Neural progenitor cell (in vitro differentiated cells): Measurements from ENCODE around the gene EHD4.

Experiments used
- CTCF ChIP-seq: fragments of 200-600 bp; sonication (generic); IDR thresholded peaks from 2 replicates; pipeline ENCODE4 v1.5.1; 2017; ENCODE audit warnings: antibody characterized with exemption, mild to moderate bottlenecking
- EZH2 ChIP-seq: fragments of 200-600 bp; sonication (generic); IDR thresholded peaks from 2 replicates; pipeline ENCODE4 v1.6.1; 2017; ENCODE audit warnings: antibody characterized with exemption, mild to moderate bottlenecking, moderate library complexity

DNA sequence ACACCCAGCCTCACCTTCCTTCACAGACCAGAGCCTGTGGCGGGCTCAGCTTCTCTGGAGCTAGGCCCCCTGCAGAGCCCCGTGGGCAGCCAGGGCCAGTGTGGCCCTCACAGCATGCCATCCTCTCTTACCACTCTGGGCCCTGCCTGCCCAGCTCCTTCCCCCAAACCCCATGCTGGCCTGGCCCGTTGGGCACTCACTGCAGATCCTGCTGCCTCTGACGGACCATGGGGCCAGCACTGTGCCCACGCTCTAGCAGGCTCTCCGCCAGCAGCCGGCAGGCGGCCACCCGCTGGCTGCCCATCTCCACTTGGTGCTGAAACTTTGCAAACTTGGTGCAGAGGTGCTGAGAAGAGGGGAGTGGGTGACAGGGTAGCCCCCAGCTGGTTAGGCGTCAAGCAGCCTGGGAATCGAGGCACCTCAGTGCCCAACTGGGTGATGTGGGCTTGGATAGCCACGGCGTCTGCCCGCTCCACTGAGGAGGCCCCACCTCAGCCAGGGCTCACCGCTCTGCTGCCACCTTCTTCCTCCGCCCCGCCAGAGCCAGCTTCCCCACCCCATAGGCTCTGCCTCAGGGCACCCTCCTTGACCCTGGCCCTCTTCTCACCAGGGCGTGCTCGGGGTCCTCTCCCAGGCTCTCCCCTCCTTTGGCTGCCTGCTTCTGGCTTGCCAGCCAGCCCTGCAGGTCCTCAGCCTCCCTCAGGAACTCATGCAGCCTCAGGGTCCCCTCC lies 101.0 kb downstream of the EHD4 start:
- TF ChIP-seq EZH2: no peak
- no peak for TF ChIP-seq CTCF
